Heart left ventricle (tissue), 16 donors: ENCODE data around the gene STYXL2. TPM values are rescaled to one million over a fixed set of nuclear protein-coding genes. Genes with fewer than 3 reads are reported as not detected.
A peak's percentile ranks its signal among the peaks of the same experiment; 100 is the strongest.

Experiments
- ATAC-seq, 4 donors: fragments of 200-7000 bp; cut with Tn5 transposase; one replicate each; pipeline ENCODE4 v1.9.1; 2020 to 2022; ENCODE audit warnings: moderate library complexity in 4 of 4, mild to moderate bottlenecking in 3 of 4, moderate number of reproducible peaks in 1 of 4
- DNase-seq, 5 donors: peaks; one replicate each; pipeline ENCODE4 v3.0.0-alpha.2; 2020
- H3K27ac ChIP-seq, 12 donors: fragments of 200-600 bp; sonication (generic) in 4 of 12; one replicate each; pipeline versions ENCODE4 v1.5.0 to v1.8.0; 2016 to 2022; ENCODE audit warnings: mild to moderate bottlenecking in 2 of 12
- H3K27me3 ChIP-seq, 9 donors: fragments of 200-600 bp; sonication (generic) in 2 of 9; one replicate each; pipeline versions ENCODE4 v1.5.1 to v1.8.0; 2016 to 2022; ENCODE audit warnings: mild to moderate bottlenecking in 3 of 9
- H3K36me3 ChIP-seq, 9 donors: fragments of 200-600 bp; sonication (generic) in 2 of 9; one replicate each; pipeline versions ENCODE4 v1.5.0 to v1.8.0; 2018 to 2022; ENCODE audit warnings: mild to moderate bottlenecking in 2 of 9
- H3K4me1 ChIP-seq, 12 donors: fragments of 200-600 bp; sonication (generic) in 4 of 12; one replicate each; pipeline versions ENCODE4 v1.5.0 to v1.8.0; 2016 to 2022; ENCODE audit warnings: mild to moderate bottlenecking in 3 of 12
- H3K4me3 ChIP-seq, 12 donors: fragments of 200-600 bp; sonication (generic) in 4 of 12; one replicate each; pipeline versions ENCODE4 v1.5.0 to v1.8.0; 2017 to 2022; ENCODE audit warnings: mild to moderate bottlenecking in 9 of 12, moderate library complexity in 4 of 12
- H3K9me3 ChIP-seq, 12 donors: fragments of 200-600 bp; sonication (generic) in 4 of 12; one replicate each; pipeline versions ENCODE4 v1.5.0 to v1.8.0; 2016 to 2022; ENCODE audit warnings: mild to moderate bottlenecking in 1 of 12
- POLR2A ChIP-seq, 2 donors: fragments of 450-650 bp; IDR thresholded peaks; one replicate each; pipeline ENCODE4 v1.6.1; 2017; ENCODE audit warnings: antibody characterized with exemption in 2 of 2, mild to moderate bottlenecking in 2 of 2, moderate library complexity in 2 of 2
- WGBS, 4 donors: extraction: QIAGEN DNeasy Blood & Tissue Kit in 2 of 4; methylation state at CpG; one replicate each; pipeline versions ENCODE4 v1.1.5 to v1.1.7; 2013 to 2018; 5-methylcytosine and 5-hydroxymethylcytosine counted together
- intact Hi-C, 10 donors: fragments of 100-400 bp; cut with DNase I; formaldehyde crosslinking; loops; one replicate each; pipeline versions ENCODE4 v1.11.1 to v1.14.2; 2022
- polyA plus RNA-seq, 2 donors: library from polyadenylated mRNA; stranded (reverse); fragments of 200-250 nt; gene quantifications; one replicate each; pipeline ENCODE4 v1.2.3, GENCODE V29; 2013
- total RNA-seq, 9 donors: library from RNA; depleted of rRNA in 2 of 9; stranded (reverse); fragments of >200 nt in 2 of 9; fragmentation: NEBNext Ultra II Directional in 3 of 9; extraction: Animal tissue kit (Norgen Biotek cat#: 25700) in 3 of 9; gene quantifications; one replicate each; pipeline versions ENCODE4 v1.1.0 to v1.2.4, GENCODE V29; 2016 to 2023
- TF ChIP-seq, protein P1 (sequence below), 12 donors: fragments of 200-600 bp; sonication (generic) in 4 of 12; IDR thresholded peaks; one replicate each; pipeline versions ENCODE4 v1.5.0 to v1.8.0; 2018 to 2022; ENCODE audit warnings: antibody characterized with exemption in 12 of 12, mild to moderate bottlenecking in 5 of 12
- donor health status: ischemic (EF 13 %, LVEDD 7.1; RV severe dilation, severe dysfunction).
- donor health status: healthy with polysubstance abuse.
- donor health status: DM: no; HTN: yes; CAD: no.
- donor health status: DM: no; HTN: no; CAD: no.
- donor health status: ischemic (EF 25% LVEDD 6.9; RV normal size, moderate dysfunction).
- donor health status: ischemic (EF 25% LVEDD 5.7; RV mildly dilated, moderate dysfunction).
- donor health status: healthy.
- donor health status: DM: yes; HTN: yes; CAD: no.
- donor health status: ischemic (EF 35%, LVEDD 5.7; RV mildly dilated, moderate dysfunction).
- donor health status: nonischemic (EF 11% LVEDD 7.7; RV severe dilation, severe dysfunction).
- donor health status: DM: yes; HTN: yes; CAD: no.
- donor health status: PGD.
- donor health status: ischemic (EF 29% LVEDD 5.4; RV normal size, mild dysfunction).
- donor health status: nonischemic (EF 23%, LVEDD 6.1; RV moderate dilation, normal function).

STYXL2 gene
- total and polyA plus RNA-seq, 11 donors = 55.0 to 329 (median 149) TPM

DNA sequence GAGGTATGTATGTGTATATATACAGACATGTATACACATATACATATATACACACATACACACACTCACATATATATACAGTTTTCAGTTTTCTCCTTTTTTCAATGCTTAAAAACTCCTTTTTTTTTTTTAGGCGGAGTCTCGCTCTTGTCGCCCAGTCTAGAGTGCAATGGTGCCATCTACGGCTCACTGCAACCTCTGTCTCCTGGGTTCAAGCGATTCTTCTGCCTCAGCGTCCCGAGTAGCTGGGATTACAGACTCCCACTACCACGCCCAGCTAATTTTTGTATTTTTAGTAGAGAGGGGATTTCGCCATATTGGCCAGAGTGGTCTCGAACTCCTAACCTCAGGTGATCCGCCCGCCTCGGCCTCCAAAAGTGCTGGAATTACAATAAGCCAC lies 27.0 kb downstream of the STYXL2 start:
- H3K4me3 ChIP-seq = peak overlapping the region in 6 of 12 donors; percentile 11 to 49 (median 28)
- H3K27ac ChIP-seq = no peak overlapping the region
- no peak for DNase-seq
- peaks cover 0 to 23% (median 5%) of the 10 kb centered on the region in 12 donors for H3K4me1 ChIP-seq
- 64 to 79% (median 71%) methylated on average over 13 of the region's 13 CpGs for WGBS, 4 donors
- H3K27me3 ChIP-seq = peaks cover 0 to 7% (median 0%) of the 10 kb centered on the region in 9 donors
- no peak for TF ChIP-seq POLR2A (IDR thresholded peaks at IDR 0.05)
- TF ChIP-seq, protein P1, sequence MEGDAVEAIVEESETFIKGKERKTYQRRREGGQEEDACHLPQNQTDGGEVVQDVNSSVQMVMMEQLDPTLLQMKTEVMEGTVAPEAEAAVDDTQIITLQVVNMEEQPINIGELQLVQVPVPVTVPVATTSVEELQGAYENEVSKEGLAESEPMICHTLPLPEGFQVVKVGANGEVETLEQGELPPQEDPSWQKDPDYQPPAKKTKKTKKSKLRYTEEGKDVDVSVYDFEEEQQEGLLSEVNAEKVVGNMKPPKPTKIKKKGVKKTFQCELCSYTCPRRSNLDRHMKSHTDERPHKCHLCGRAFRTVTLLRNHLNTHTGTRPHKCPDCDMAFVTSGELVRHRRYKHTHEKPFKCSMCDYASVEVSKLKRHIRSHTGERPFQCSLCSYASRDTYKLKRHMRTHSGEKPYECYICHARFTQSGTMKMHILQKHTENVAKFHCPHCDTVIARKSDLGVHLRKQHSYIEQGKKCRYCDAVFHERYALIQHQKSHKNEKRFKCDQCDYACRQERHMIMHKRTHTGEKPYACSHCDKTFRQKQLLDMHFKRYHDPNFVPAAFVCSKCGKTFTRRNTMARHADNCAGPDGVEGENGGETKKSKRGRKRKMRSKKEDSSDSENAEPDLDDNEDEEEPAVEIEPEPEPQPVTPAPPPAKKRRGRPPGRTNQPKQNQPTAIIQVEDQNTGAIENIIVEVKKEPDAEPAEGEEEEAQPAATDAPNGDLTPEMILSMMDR (IDR thresholded peaks at IDR 0.05) = no peak
- H3K9me3 ChIP-seq = no peaks in the 10 kb centered on the region
- peaks cover 0 to 93% (median 22%) of the 10 kb centered on the region in 9 donors for H3K36me3 ChIP-seq
- ATAC-seq = no peak
- intact Hi-C loops = loop anchor here in 1 of 10 donors (10.0 kb wide), 1 partner anchor 84 kb away; no protein-coding TSS in a partner anchor

DNA sequence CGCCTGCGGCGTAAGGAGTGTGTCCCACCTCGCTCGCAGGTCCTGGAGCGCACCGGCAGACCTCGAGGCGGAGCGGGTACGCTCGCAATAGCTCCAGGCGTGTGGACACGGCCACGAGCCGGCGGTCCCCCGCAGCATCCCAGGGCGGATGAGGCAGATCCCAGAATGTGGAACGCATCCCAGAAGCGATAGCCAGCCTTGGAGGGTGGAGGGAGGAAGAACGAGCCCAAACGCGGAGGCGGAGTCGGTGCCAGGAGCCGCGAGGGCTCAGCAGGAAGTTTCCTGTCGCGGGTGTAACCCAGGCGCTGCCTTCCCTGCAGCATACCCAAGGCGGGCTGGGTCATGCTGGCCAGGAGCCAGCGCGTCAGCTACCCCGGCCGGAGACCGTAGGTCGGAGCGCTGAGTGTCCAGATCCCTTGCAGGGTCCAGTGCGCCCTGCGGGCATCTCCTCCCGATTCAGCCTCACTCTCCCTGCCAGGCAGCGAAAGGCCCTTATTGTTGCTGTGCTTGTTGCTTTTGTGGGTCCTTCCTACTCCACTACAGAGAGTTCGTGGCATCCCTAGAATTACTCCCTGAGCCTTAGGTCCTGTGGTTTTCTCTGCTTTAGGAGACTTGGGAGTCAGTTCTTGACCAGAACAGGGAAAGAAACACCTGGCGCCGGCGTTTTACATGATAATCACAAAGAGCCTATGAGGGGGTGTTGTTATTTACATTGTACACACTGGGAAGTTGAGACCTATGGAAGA lies 27.7 kb downstream of the STYXL2 start:
- DNase-seq (peak in 4 of 5 donors; percentile 33 to 66 (median 39)), ATAC-seq (peak; percentile 6 to 42 (median 21))
- peaks cover 0 to 23% (median 5%) of the 10 kb centered on the region in 12 donors for H3K4me1 ChIP-seq
- 24 to 56% (median 34%) methylated on average over 34 to 47 of the region's 47 CpGs for WGBS, 4 donors
- TF ChIP-seq, protein P1 (IDR thresholded peaks at IDR 0.05) = no peak
- TF ChIP-seq POLR2A (IDR thresholded peaks at IDR 0.05) = no peak
- H3K27ac ChIP-seq = no peak overlapping the region
- H3K9me3 ChIP-seq = no peaks in the 10 kb centered on the region
- H3K36me3 ChIP-seq = peaks cover 0 to 95% (median 26%) of the 10 kb centered on the region in 9 donors
- H3K27me3 ChIP-seq = peaks cover 0 to 7% (median 0%) of the 10 kb centered on the region in 9 donors
- H3K4me3 ChIP-seq = peak overlapping the region in 8 of 12 donors; percentile 11 to 49 (median 26)
- intact Hi-C loops = loop anchor here in 1 of 10 donors (10.0 kb wide), 1 partner anchor 83 kb away; no protein-coding TSS in a partner anchor

DNA sequence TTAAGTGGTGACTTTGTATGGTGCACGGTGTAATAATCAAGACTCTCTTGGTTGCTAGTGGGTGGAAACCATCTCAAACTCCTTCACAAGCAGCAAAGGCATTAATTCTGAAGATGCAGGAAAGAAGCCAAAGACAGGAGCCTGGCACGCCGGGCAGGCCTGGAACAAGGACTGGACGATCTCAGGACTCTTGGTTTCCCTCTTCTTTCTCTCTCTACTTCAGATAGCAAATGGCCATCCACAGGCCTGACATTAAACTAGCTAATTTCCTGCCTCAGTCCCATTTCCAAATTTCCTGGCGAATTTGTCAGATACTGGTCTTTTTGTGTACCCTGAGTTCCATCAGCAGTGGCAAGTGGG lies 28.2 kb downstream of the STYXL2 start:
- no peak for ATAC-seq
- 70 to 76% (median 74%) methylated on average over 5 of the region's 5 CpGs for WGBS, 4 donors
- TF ChIP-seq, protein P1 (IDR thresholded peaks at IDR 0.05) = no peak
- TF ChIP-seq POLR2A (IDR thresholded peaks at IDR 0.05) = no peak

GRCh38 chr1:167122568-167122967 lies 28.7 kb downstream of the STYXL2 start:
- intact Hi-C loops = loop anchor here in 1 of 10 donors (10.0 kb wide), 1 partner anchor 82 kb away; no protein-coding TSS in a partner anchor
- Histone ChIP-seq H3K36me3 (peaks cover 0 to 89% (median 25%) of the 10 kb centered on the region in 9 donors), H3K27me3 (peaks cover 0 to 7% (median 0%) of the 10 kb centered on the region in 9 donors), H3K9me3 (no peaks in the 10 kb centered on the region), H3K27ac (no peak overlapping the region), H3K4me1 (peaks cover 0 to 23% (median 4%) of the 10 kb centered on the region in 12 donors), H3K4me3 (no peak overlapping the region)
- TF ChIP-seq POLR2A (IDR thresholded peaks at IDR 0.05) = no peak
- TF ChIP-seq, protein P1 (IDR thresholded peaks at IDR 0.05) = no peak
- ATAC-seq = no peak
- 86 to 91% (median 87%) methylated on average over 4 of the region's 4 CpGs for WGBS, 4 donors
- no peak for DNase-seq

More for the DNA sequence above, 28.2 kb downstream of the STYXL2 start:
- peaks cover 0 to 23% (median 5%) of the 10 kb centered on the region in 12 donors for H3K4me1 ChIP-seq
- H3K4me3 ChIP-seq = no peak overlapping the region
- intact Hi-C loops = loop anchor here in 1 of 10 donors (10.0 kb wide), 1 partner anchor 83 kb away; no protein-coding TSS in a partner anchor
- H3K9me3 ChIP-seq = no peaks in the 10 kb centered on the region
- H3K27ac ChIP-seq = no peak overlapping the region
- H3K36me3 ChIP-seq = peaks cover 0 to 92% (median 26%) of the 10 kb centered on the region in 9 donors
- DNase-seq = no peak
- H3K27me3 ChIP-seq = peaks cover 0 to 7% (median 0%) of the 10 kb centered on the region in 9 donors
